Lower leg skin (tissue), 4 donors: Measurements from ENCODE around the gene NR6A1. TPM values are rescaled to one million over a fixed set of nuclear protein-coding genes. Genes with fewer than 3 reads are reported as not detected.

Source experiments
- DNase-seq, 2 donors: peaks; one replicate each; pipeline ENCODE4 v3.0.0-alpha.2; 2019; ENCODE audit warnings: low spot score in 2 of 2
- H3K4me3 ChIP-seq: fragments of 200-600 bp; sonication (generic); 2 replicates; pipeline ENCODE4 v1.5.1; 2017; ENCODE audit warnings: mild to moderate bottlenecking, low read depth; ENCODE audit not compliant: poor library complexity, severe bottlenecking
- CTCF ChIP-seq, 3 donors: fragments of 450-650 bp; IDR thresholded peaks; one replicate each; pipeline ENCODE4 v1.5.1; 2016; ENCODE audit warnings: antibody characterized with exemption in 3 of 3, mild to moderate bottlenecking in 3 of 3, moderate library complexity in 2 of 3
- POLR2A ChIP-seq, 2 donors: fragments of 450-650 bp; IDR thresholded peaks; one replicate each; pipeline ENCODE4 v1.6.1; 2016 to 2017; ENCODE audit warnings: antibody characterized with exemption in 2 of 2, mild to moderate bottlenecking in 1 of 2, moderate library complexity in 1 of 2
- WGBS, 2 donors: methylation state at CpG; one replicate each; pipeline ENCODE4 v1.1.5; 2018; 5-methylcytosine and 5-hydroxymethylcytosine counted together
- intact Hi-C: fragments of 100-400 bp; cut with DNase I; formaldehyde crosslinking; loops from one replicate; pipeline ENCODE4 v1.15.0; 2023; ENCODE audit warnings: low total_unique reads
- total RNA-seq, 4 donors: library from RNA; depleted of rRNA; stranded (reverse); fragments of >200 nt; gene quantifications; one replicate each; pipeline ENCODE4 v1.1.0, GENCODE V29; 2016

The NR6A1 gene
- total RNA-seq, 4 donors from 2014 or later: 3.0 to 4.9 (median 3.8) TPM

GRCh38 chr9:124594673-124595072, 176.4 kb downstream of the NR6A1 start:
- TF ChIP-seq POLR2A (IDR thresholded peaks at IDR 0.05) (no peak), CTCF (IDR thresholded peaks at IDR 0.05) (no peak)
- 25 to 60% methylated on average over 3 of the region's 3 CpGs for WGBS, 2 donors
- intact Hi-C loops: no loop called here
- H3K4me3 ChIP-seq: no peak overlapping the region
- no peak for DNase-seq

GRCh38 chr9:124594225-124594624, 176.9 kb downstream of the NR6A1 start:
- no peak for TF ChIP-seq CTCF (IDR thresholded peaks at IDR 0.05)
- no peak for TF ChIP-seq POLR2A (IDR thresholded peaks at IDR 0.05)
- H3K4me3 ChIP-seq: no peak overlapping the region
- no peak for DNase-seq
- intact Hi-C loops: no loop called here
- WGBS, 2 donors: 39 to 42% methylated on average over 3 of the region's 3 CpGs

- 44% methylated on average over 4 of the region's 4 CpGs for WGBS, 2 donors
- TF ChIP-seq POLR2A (IDR thresholded peaks at IDR 0.05): no peak
- no peak for TF ChIP-seq CTCF (IDR thresholded peaks at IDR 0.05)
- no peak for DNase-seq
- intact Hi-C loops: no loop called here
- H3K4me3 ChIP-seq: no peak overlapping the region
Measured at GRCh38 chr9:124593651-124594058, 177.5 kb downstream of the NR6A1 start.

- 54 to 83% methylated on average over 3 of the region's 3 CpGs for WGBS, 2 donors
- TF ChIP-seq POLR2A (IDR thresholded peaks at IDR 0.05) (no peak), CTCF (IDR thresholded peaks at IDR 0.05) (no peak)
- DNase-seq: no peak
- H3K4me3 ChIP-seq: no peak overlapping the region
- intact Hi-C loops: no loop called here
Measured at GRCh38 chr9:124593200-124593599, 177.9 kb downstream of the NR6A1 start.

- no peak overlapping the region for H3K4me3 ChIP-seq
- 39 to 55% methylated on average over 6 of the region's 6 CpGs for WGBS, 2 donors
- TF ChIP-seq POLR2A (IDR thresholded peaks at IDR 0.05): no peak
- no peak for TF ChIP-seq CTCF (IDR thresholded peaks at IDR 0.05)
- intact Hi-C loops: no loop called here
- no peak for DNase-seq
Measured at GRCh38 chr9:124590889-124591641, 180.0 kb downstream of the NR6A1 start.

GRCh38 chr9:124584631-124585030, 186.5 kb downstream of the NR6A1 start:
- DNase-seq: no peak
- WGBS, 2 donors: 89 to 93% methylated on average over 5 of the region's 5 CpGs
- no peak overlapping the region for H3K4me3 ChIP-seq
- intact Hi-C loops: no loop called here
- no peak for TF ChIP-seq POLR2A (IDR thresholded peaks at IDR 0.05)
- no peak for TF ChIP-seq CTCF (IDR thresholded peaks at IDR 0.05)
